HepG2 (cell line): ENCODE measurements around the gene SLC35F6. TPM values are rescaled to one million over a fixed set of nuclear protein-coding genes. Genes with fewer than 3 reads are reported as not detected.

Experiments used
- CBX1 ChIP-seq: IDR thresholded peaks from one replicate; pipeline ENCODE4 v1.6.1; 2016; ENCODE audit warnings: antibody characterized with exemption, low read depth
- GRHL1 ChIP-seq: sonication (generic); formaldehyde crosslinking; conservative IDR thresholded peaks from 2 replicates; pipeline ENCODE4 v1.8.0; 2022; ENCODE audit warnings: missing genetic modification reagents
- GTF3A ChIP-seq: sonication (generic); formaldehyde crosslinking; conservative IDR thresholded peaks from 2 replicates; pipeline ENCODE4 v1.4.0; 2020; ENCODE audit warnings: mild to moderate bottlenecking, missing genetic modification reagents
- KLF15 ChIP-seq: sonication (generic); formaldehyde crosslinking; IDR thresholded peaks from 2 replicates; pipeline ENCODE4 v1.8.1; 2023; ENCODE audit warnings: borderline replicate concordance, mild to moderate bottlenecking, inconsistent platforms, missing genetic modification reagents, mixed read lengths
- LRRFIP1 ChIP-seq: sonication (generic); formaldehyde crosslinking; conservative IDR thresholded peaks from 2 replicates; pipeline ENCODE4 v1.4.0; 2020; ENCODE audit warnings: missing genetic modification reagents
- MXD4 ChIP-seq: IDR thresholded peaks from 2 replicates; pipeline ENCODE4 v1.6.1; 2016; ENCODE audit warnings: mild to moderate bottlenecking, missing biosample characterization, missing genetic modification reagents
- MZF1 ChIP-seq: sonication (generic); formaldehyde crosslinking; IDR thresholded peaks from 2 replicates; pipeline ENCODE4 v1.8.1; 2023; ENCODE audit warnings: mild to moderate bottlenecking, missing genetic modification reagents, borderline replicate concordance
- SNRNP70 ChIP-seq: fragments of 200-400 bp; formaldehyde crosslinking; IDR thresholded peaks from 2 replicates; pipeline ENCODE4 v1.6.1; 2017; ENCODE audit warnings: mild to moderate bottlenecking, low read depth, low read length, moderate library complexity
- SRSF9 ChIP-seq: fragments of 200-400 bp; formaldehyde crosslinking; IDR thresholded peaks from 2 replicates; pipeline ENCODE4 v1.6.1; 2018; ENCODE audit warnings: borderline replicate concordance, mild to moderate bottlenecking, low read depth, low read length; ENCODE audit not compliant: insufficient read depth, poor library complexity, severe bottlenecking
- TARDBP ChIP-seq: sonication (generic); formaldehyde crosslinking; IDR thresholded peaks from 2 replicates; pipeline ENCODE4 v1.8.0; 2022; ENCODE audit warnings: mild to moderate bottlenecking, missing genetic modification reagents
- TBP ChIP-seq: sonication (generic); formaldehyde crosslinking; IDR thresholded peaks from 2 replicates; pipeline ENCODE4 v1.5.0; 2020; ENCODE audit warnings: missing genetic modification reagents
- TCF7L2 ChIP-seq: IDR thresholded peaks from 2 replicates; pipeline ENCODE4 v1.6.1; 2011; ENCODE audit warnings: mild to moderate bottlenecking, low read depth, low read length, moderate library complexity
- ZEB1 ChIP-seq: IDR thresholded peaks from 2 replicates; pipeline ENCODE4 v1.6.1; 2012; ENCODE audit warnings: mild to moderate bottlenecking, low read depth, inconsistent platforms; ENCODE audit not compliant: insufficient replicate concordance
- ZMYM2 ChIP-seq: sonication (generic); formaldehyde crosslinking; IDR thresholded peaks from 2 replicates; pipeline ENCODE4 v1.8.0; 2022; ENCODE audit warnings: mild to moderate bottlenecking, missing genetic modification reagents
- ZNF878 ChIP-seq: sonication (generic); formaldehyde crosslinking; IDR thresholded peaks from 2 replicates; pipeline ENCODE4 v1.8.1; 2023; ENCODE audit warnings: mild to moderate bottlenecking, missing genetic modification reagents, moderate library complexity
- polyA plus RNA-seq, 8 experiments: library from polyadenylated mRNA; depleted of rRNA in 3 of 8; stranded (reverse) in 7 of 8; unstranded in 1 of 8; fragments of >200 nt; fragmentation: Illumina TruSeq in 4 of 8; extraction: Trizol in 4 of 8; gene quantifications; 2 replicates each; pipeline versions ENCODE4 v1.2.1 to v1.2.3, GENCODE V29; 2011 to 2016; ENCODE audit warnings: low read depth in 4 of 8, missing spikeins in 1 of 8, mixed read lengths in 1 of 8; ENCODE audit not compliant: insufficient read depth in 1 of 8
- total RNA-seq, 5 experiments: library from RNA; depleted of rRNA; stranded (reverse); fragments of >200 nt; fragmentation: Illumina TruSeq; extraction: Trizol; gene quantifications; 2 replicates each; pipeline ENCODE4 v1.2.3, GENCODE V29; 2016; ENCODE audit warnings: low read depth in 1 of 5

The SLC35F6 gene
- total and polyA plus RNA-seq, 2 of the 13 experiments (the other 11 are each of a cell fraction or from before 2014, with no cell fraction given) = 15.2 to 21.2 TPM

DNA sequence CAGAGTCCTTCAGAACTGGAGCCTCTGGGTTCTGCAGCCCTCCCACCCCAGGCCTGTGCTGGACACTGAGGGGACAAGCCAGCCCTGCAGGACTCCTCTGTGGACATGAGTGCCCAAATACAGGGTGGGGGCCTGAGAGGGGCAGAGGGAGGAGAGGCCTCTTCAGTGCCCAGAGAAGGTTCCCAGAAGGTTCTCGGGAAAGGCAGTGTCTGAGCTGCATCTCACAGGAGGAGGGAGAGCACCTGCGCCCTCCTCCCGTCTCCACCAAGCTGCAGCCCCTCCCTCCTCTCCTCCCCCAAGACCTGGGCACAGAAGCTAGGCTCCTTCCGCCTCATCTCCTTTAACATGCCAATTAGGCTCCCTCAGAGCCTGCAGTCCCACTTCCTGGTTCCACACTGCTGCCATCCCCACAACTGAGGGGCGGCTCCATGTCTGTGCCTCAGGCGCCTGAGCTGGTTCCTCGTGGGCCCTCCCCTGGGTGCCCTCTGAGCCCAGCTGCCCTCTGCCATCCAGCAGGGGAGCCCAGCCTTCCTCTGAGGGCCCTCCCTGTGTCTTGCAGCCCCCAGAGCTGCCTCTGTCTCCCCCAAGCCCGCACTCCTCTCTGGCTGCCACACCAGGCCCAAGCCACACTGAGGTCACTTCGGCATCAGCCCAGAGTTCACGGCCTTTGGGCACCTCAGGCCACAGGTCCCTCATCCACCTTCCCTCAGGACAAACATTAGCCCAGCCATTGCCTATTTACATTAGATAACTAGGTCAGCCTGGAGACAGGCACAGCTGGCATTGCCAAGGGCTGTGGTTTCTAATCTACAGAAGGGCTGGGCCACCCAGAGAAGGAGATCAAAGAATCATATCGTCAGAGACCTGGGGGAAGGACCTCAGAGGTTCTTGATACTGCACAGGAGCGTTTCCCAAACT, 42.7 kb upstream of the SLC35F6 start (continued):
- TF ChIP-seq MZF1 (CRISPR knock-in tag) (no peak), MXD4 (CRISPR knock-in tag) (no peak), ZMYM2 (CRISPR knock-in tag) (peak; percentile 66; the same call in 1 of the 2 replicates), TCF7L2 (peak; percentile 47; the same call in 1 of the 2 replicates), TBP (CRISPR knock-in tag) (no peak), GRHL1 (CRISPR knock-in tag) (no peak), KLF15 (no peak), TARDBP (CRISPR knock-in tag) (peak; percentile 63; the same call in 1 of the 2 replicates), SNRNP70 (no peak), ZEB1 (no peak), LRRFIP1 (CRISPR knock-in tag) (no peak), SRSF9 (no peak), GTF3A (no peak), ZNF878 (no peak), CBX1 (no peak)
